Fibroblast of lung (primary cell): ENCODE measurements around the gene TMEM214. TPM values are rescaled to one million over a fixed set of nuclear protein-coding genes. Genes with fewer than 3 reads are reported as not detected.

ENCODE experiments used
- DNase-seq, 2 donors: peaks; one replicate each; pipeline versions ENCODE4 v3.0.0 to v3.0.0-alpha.2; 2010; ENCODE audit warnings: low read depth in 2 of 2
- H2AFZ ChIP-seq: 2 replicates; pipeline ENCODE4 v1.5.1; 2012; ENCODE audit warnings: low read length, control low read depth, inconsistent platforms
- H3K27ac ChIP-seq: 2 replicates; pipeline ENCODE4 v1.5.1; 2011; ENCODE audit warnings: low read length, control low read depth; ENCODE audit not compliant: insufficient read depth
- H3K27me3 ChIP-seq: 2 replicates; pipeline ENCODE4 v1.5.1; 2011; ENCODE audit warnings: mild to moderate bottlenecking, low read length; ENCODE audit not compliant: control insufficient read depth, insufficient read depth
- H3K36me3 ChIP-seq: 2 replicates; pipeline ENCODE4 v1.5.1; 2011; ENCODE audit warnings: low read length; ENCODE audit not compliant: control insufficient read depth, insufficient read depth
- H3K4me1 ChIP-seq: 2 replicates; pipeline ENCODE4 v1.5.1; 2011; ENCODE audit warnings: low read length; ENCODE audit not compliant: control insufficient read depth, insufficient read depth; ENCODE audit errors: extremely low read depth
- H3K4me2 ChIP-seq: 2 replicates; pipeline ENCODE4 v1.5.1; 2011; ENCODE audit warnings: low read length, control low read depth; ENCODE audit not compliant: insufficient read depth; ENCODE audit errors: extremely low read depth
- H3K4me3 ChIP-seq, 4 experiments: fragments of 200-600 bp in 1 of 4; sonication (generic) in 1 of 4; replicated peaks in 1 of 4; 2 replicates each; pipeline ENCODE4 v1.5.1; 2011 to 2016; ENCODE audit warnings: low read length in 4 of 4, low read depth in 3 of 4, mild to moderate bottlenecking in 3 of 4, control low read depth in 2 of 4, inconsistent platforms in 1 of 4, mixed read lengths in 1 of 4; ENCODE audit not compliant: insufficient read depth in 1 of 4; ENCODE audit errors: control extremely low read depth in 1 of 4
- H3K79me2 ChIP-seq: 2 replicates; pipeline ENCODE4 v1.5.1; 2012; ENCODE audit warnings: mild to moderate bottlenecking, low read length, inconsistent platforms; ENCODE audit not compliant: control insufficient read depth, insufficient read depth
- H3K9ac ChIP-seq: 2 replicates; pipeline ENCODE4 v1.5.1; 2011; ENCODE audit warnings: mild to moderate bottlenecking, low read length, control low read depth; ENCODE audit not compliant: insufficient read depth
- H3K9me3 ChIP-seq: 2 replicates; pipeline ENCODE4 v1.5.1; 2012; ENCODE audit warnings: low read depth, low read length; ENCODE audit not compliant: control insufficient read depth, insufficient read depth
- H4K20me1 ChIP-seq: 2 replicates; pipeline ENCODE4 v1.5.1; 2011; ENCODE audit warnings: low read length; ENCODE audit not compliant: control insufficient read depth, insufficient read depth; ENCODE audit errors: extremely low read depth
- CTCF ChIP-seq, 2 donors: IDR thresholded peaks in 1 of 2; conservative IDR thresholded peaks in 1 of 2; 1 replicate in 1 of 2; 2 replicates in 1 of 2; pipeline ENCODE4 v1.5.1; 2011 to 2012; ENCODE audit warnings: low read length in 2 of 2, control low read depth in 1 of 2, inconsistent platforms in 1 of 2, low read depth in 1 of 2, mild to moderate bottlenecking in 1 of 2
- EZH2 ChIP-seq: IDR thresholded peaks from 2 replicates; pipeline ENCODE4 v1.5.1; 2012; ENCODE audit warnings: low read length, control low read depth, mild to moderate bottlenecking; ENCODE audit errors: missing control alignments
- polyA plus RNA-seq, 2 donors: library from polyadenylated mRNA; depleted of rRNA in 1 of 2; stranded (reverse) in 1 of 2; unstranded in 1 of 2; fragments of >200 nt; gene quantifications; 2 replicates each; pipeline ENCODE4 v1.2.1, GENCODE V29; 2011 to 2012; ENCODE audit warnings: missing spikeins in 1 of 2
- total RNA-seq: library from RNA; depleted of rRNA; stranded (reverse); fragments of >200 nt; gene quantifications from 2 replicates; pipeline ENCODE4 v1.2.1, GENCODE V29; 2014

TMEM214 gene
- total and polyA plus RNA-seq, 2 donors (not counting 1 experiment from before 2014, with no cell fraction given): 22.6 to 127 TPM

GRCh38 chr2:27069961-27070618 is 37.3 kb downstream of the TMEM214 start:
- peaks cover 20% of the 10 kb centered on the region for H3K36me3 ChIP-seq
- peak overlapping the region; percentile 87 for H3K27ac ChIP-seq

GRCh38 chr2:27070653-27071276 is 38.0 kb downstream of the TMEM214 start:
- Histone ChIP-seq H3K4me2 (peak overlapping the region; percentile 93), H3K4me1 (peaks cover 21% of the 10 kb centered on the region), H3K36me3 (peaks cover 16% of the 10 kb centered on the region), H3K79me2 (peaks cover 40% of the 10 kb centered on the region), H3K9me3 (no peaks in the 10 kb centered on the region), H3K9ac (peak overlapping the region; percentile 80), H4K20me1 (no peaks in the 10 kb centered on the region), H3K27me3 (no peaks in the 10 kb centered on the region), H3K27ac (peak overlapping the region; percentile 87), H3K4me3 (peak overlapping the region; percentile 79 to 100 (median 96)), H2AFZ (peak overlapping the region; percentile 57)
- TF ChIP-seq CTCF (conservative IDR thresholded peaks at IDR 0.05 in 1 of 2, IDR thresholded peaks at IDR 0.05 in 1 of 2; ENCODE audit: low read depth in 1 of 2, low read length in 2 of 2): no peak
- no peak for TF ChIP-seq EZH2
- no peak for DNase-seq

More at GRCh38 chr2:27069961-27070618, 37.3 kb downstream of the TMEM214 start:
- Histone ChIP-seq H4K20me1 (no peaks in the 10 kb centered on the region), H3K4me3 (peak overlapping the region; percentile 79 to 100 (median 96)), H3K9me3 (no peaks in the 10 kb centered on the region), H3K4me1 (peaks cover 17% of the 10 kb centered on the region), H3K9ac (no peak overlapping the region), H3K79me2 (peaks cover 40% of the 10 kb centered on the region), H3K4me2 (peak overlapping the region; percentile 93), H3K27me3 (no peaks in the 10 kb centered on the region), H2AFZ (no peak overlapping the region)
- no peak for TF ChIP-seq EZH2
- no peak for TF ChIP-seq CTCF (conservative IDR thresholded peaks at IDR 0.05 in 1 of 2, IDR thresholded peaks at IDR 0.05 in 1 of 2; ENCODE audit: low read depth in 1 of 2, low read length in 2 of 2)
- no peak for DNase-seq

GRCh38 chr2:27071277-27071989 is 38.7 kb downstream of the TMEM214 start, which contains the start of gene OST4:
OST4 (minus strand) TSS chr2:27071654.
- Histone ChIP-seq H3K27ac (peak within 1 kb of the TSS; percentile 87), H3K4me1 (peaks cover 22% of the 10 kb centered on the region), H3K4me2 (peak within 1 kb of the TSS; percentile 93), H3K9me3 (no peaks in the 10 kb centered on the region), H3K79me2 (peaks cover 40% of the 10 kb centered on the region), H4K20me1 (no peaks in the 10 kb centered on the region), H3K4me3 (peak within 1 kb of the TSS; percentile 79 to 100 (median 96)), H3K36me3 (peaks cover 11% of the 10 kb centered on the region), H2AFZ (peak within 1 kb of the TSS; percentile 57), H3K9ac (peak within 1 kb of the TSS; percentile 80), H3K27me3 (no peaks in the 10 kb centered on the region)
- TF ChIP-seq EZH2 (no peak), CTCF (conservative IDR thresholded peaks at IDR 0.05 in 1 of 2, IDR thresholded peaks at IDR 0.05 in 1 of 2; ENCODE audit: low read depth in 1 of 2, low read length in 2 of 2) (no peak)
- peak; percentile 92 to 93 for DNase-seq
